Muscle of back (tissue), 11 donors: ENCODE results near the gene ABHD13. TPM values are rescaled to one million over a fixed set of nuclear protein-coding genes. Genes with fewer than 3 reads are reported as not detected.
"Not testable (repeated sequence)": the region's sequence is repeated elsewhere in the genome, so short reads cannot be mapped to it uniquely, and the experiment has no call there.

ENCODE experiments used
- DNase-seq, 3 donors: peaks; one replicate each; pipeline versions ENCODE4 v3.0.0 to v3.0.0-alpha.2; 2013
- polyA plus RNA-seq, 10 donors: library from polyadenylated mRNA; unstranded; fragments of 120-200 nt; gene quantifications; one replicate each; pipeline ENCODE4 v1.2.1, GENCODE V29; 2013; ENCODE audit not compliant: insufficient read length in 10 of 10

ABHD13 gene
- polyA plus RNA-seq, 10 donors: 9.4 to 12.9 (median 11.2) TPM

GRCh38 chr13:108217307-108218043 lies 717 bp upstream of the ABHD13 start:
- DNase-seq: not testable (repeated sequence)

- no peak for DNase-seq
Measured at GRCh38 chr13:108220041-108220440, 1.8 kb downstream of the ABHD13 start.

- no peak for DNase-seq
Measured at GRCh38 chr13:108223687-108224503, 5.7 kb downstream of the ABHD13 start.

- DNase-seq: no peak
Measured at GRCh38 chr13:108225440-108225839, 7.2 kb downstream of the ABHD13 start.

- no peak for DNase-seq
Measured at GRCh38 chr13:108226184-108226583, 8.0 kb downstream of the ABHD13 start.

- peak; percentile 26 to 62 (median 51) for DNase-seq
Measured at GRCh38 chr13:108227651-108228272, 9.6 kb downstream of the ABHD13 start.

GRCh38 chr13:108230377-108230776 lies 12.2 kb downstream of the ABHD13 start:
- DNase-seq: no peak

GRCh38 chr13:108249150-108249549 lies 31.0 kb downstream of the ABHD13 start:
- no peak for DNase-seq

- no peak for DNase-seq
Measured at GRCh38 chr13:108257248-108257647, 39.1 kb downstream of the ABHD13 start.

- no peak for DNase-seq
Measured at GRCh38 chr13:108263621-108264355, 45.6 kb downstream of the ABHD13 start.

GRCh38 chr13:108266321-108266990 lies 48.3 kb downstream of the ABHD13 start:
- DNase-seq: peak in 1 of 3 donors; percentile 13

- no peak for DNase-seq
Measured at GRCh38 chr13:108267347-108267746, 49.2 kb downstream of the ABHD13 start.

- DNase-seq: not testable (repeated sequence)
Measured at GRCh38 chr13:108267855-108268254, 49.7 kb downstream of the ABHD13 start.

GRCh38 chr13:108268466-108269112 lies 50.4 kb downstream of the ABHD13 start:
- DNase-seq: peak in 1 of 3 donors; percentile 13

GRCh38 chr13:108269601-108270328 lies 51.6 kb downstream of the ABHD13 start, which contains the start of gene TNFSF13B:
TSS of gene TNFSF13B (plus strand) at chr13:108269718. CDS start at chr13:108269896, 178 bp downstream.
- peak; percentile 27 to 67 (median 27) for DNase-seq

- DNase-seq: peak in 1 of 3 donors; percentile 23
Measured at GRCh38 chr13:108270442-108270841, 52.2 kb downstream of the ABHD13 start.

GRCh38 chr13:108272333-108272732 lies 54.1 kb downstream of the ABHD13 start:
- no peak for DNase-seq

- no peak for DNase-seq
Measured at GRCh38 chr13:108273429-108274118, 55.4 kb downstream of the ABHD13 start.

GRCh38 chr13:108274718-108275117 lies 56.5 kb downstream of the ABHD13 start:
- no peak for DNase-seq
